GM18870 (cell line): ENCODE data around the gene RCAN3.

Experiments used
- ATAC-seq: cut with Tn5 transposase; IDR thresholded peaks from one replicate; pipeline ENCODE4 v1.9.1; 2021; ENCODE audit warnings: moderate library complexity; ENCODE audit not compliant: unreplicated experiment

The RCAN3 gene

GRCh38 chr1:24572301-24572700 is 69.7 kb downstream of the RCAN3 start:
- no peak for ATAC-seq

GRCh38 chr1:24575905-24576587 is 73.4 kb downstream of the RCAN3 start:
- no peak for ATAC-seq

GRCh38 chr1:24578846-24579245 is 76.2 kb downstream of the RCAN3 start:
- no peak for ATAC-seq

GRCh38 chr1:24580756-24581155 is 78.1 kb downstream of the RCAN3 start:
- no peak for ATAC-seq

GRCh38 chr1:24584171-24584647 is 81.6 kb downstream of the RCAN3 start:
- no peak for ATAC-seq

GRCh38 chr1:24586119-24586518 is 83.5 kb downstream of the RCAN3 start:
- no peak for ATAC-seq

GRCh38 chr1:24586970-24587820 is 84.6 kb downstream of the RCAN3 start:
- ATAC-seq: no peak

GRCh38 chr1:24588573-24588972 is 85.9 kb downstream of the RCAN3 start:
- ATAC-seq: no peak

- ATAC-seq: no peak
Observed at GRCh38 chr1:24589200-24589599, 86.6 kb downstream of the RCAN3 start.
